CD14-positive monocyte (primary cell): Measurements from ENCODE around the gene GFI1. TPM values are rescaled to one million over a fixed set of nuclear protein-coding genes. Genes with fewer than 3 reads are reported as not detected.

Experiments
- DNase-seq, 3 donors: peaks; one replicate each; pipeline ENCODE4 v3.0.0-alpha.2; 2011 to 2022
- H2AFZ ChIP-seq: 2 replicates; pipeline ENCODE4 v1.6.0; 2012; ENCODE audit warnings: mild to moderate bottlenecking, low read depth, low read length, inconsistent platforms; ENCODE audit not compliant: insufficient read depth, poor library complexity, severe bottlenecking
- H3K27ac ChIP-seq, 2 donors: 1 replicate in 1 of 2; 2 replicates in 1 of 2; pipeline ENCODE4 v1.5.1; 2012 to 2013; ENCODE audit warnings: low read length in 2 of 2, control low read depth in 1 of 2, inconsistent platforms in 1 of 2, low read depth in 1 of 2, mild to moderate bottlenecking in 1 of 2
- H3K27me3 ChIP-seq, 2 donors: one replicate each; pipeline versions ENCODE4 v1.6.0 to v1.6.1; 2011 to 2013; ENCODE audit warnings: low read length in 2 of 2; ENCODE audit not compliant: control insufficient read depth in 2 of 2, insufficient read depth in 2 of 2
- H3K36me3 ChIP-seq, 2 donors: replicated peaks in 1 of 2; 1 replicate in 1 of 2; 2 replicates in 1 of 2; pipeline versions ENCODE4 v1.5.1 to v1.6.1; 2012 to 2013; ENCODE audit warnings: low read length in 2 of 2, control low read depth in 1 of 2, inconsistent platforms in 1 of 2, mild to moderate bottlenecking in 1 of 2; ENCODE audit not compliant: insufficient read depth in 2 of 2, control insufficient read depth in 1 of 2
- H3K4me1 ChIP-seq, 2 donors: 1 replicate in 1 of 2; 2 replicates in 1 of 2; pipeline versions ENCODE4 v1.5.1 to v1.6.1; 2012 to 2013; ENCODE audit warnings: low read length in 2 of 2, control low read depth in 1 of 2, inconsistent platforms in 1 of 2, mild to moderate bottlenecking in 1 of 2, moderate library complexity in 1 of 2; ENCODE audit not compliant: insufficient read depth in 2 of 2, control insufficient read depth in 1 of 2
- H3K4me2 ChIP-seq: replicated peaks from 2 replicates; pipeline ENCODE3; 2012; ENCODE audit warnings: low read length, moderate library complexity, mild to moderate bottlenecking; ENCODE audit not compliant: poor library complexity, severe bottlenecking; ENCODE audit errors: extremely low read depth
- H3K4me3 ChIP-seq, 3 experiments: fragments of 200-600 bp in 1 of 3; sonication (generic) in 1 of 3; replicated peaks in 1 of 3; 1 replicate in 2 of 3; 2 replicates in 1 of 3; pipeline ENCODE4 v1.5.1; 2011 to 2013; ENCODE audit warnings: low read length in 3 of 3, mild to moderate bottlenecking in 3 of 3, control low read depth in 2 of 3, low read depth in 2 of 3, inconsistent platforms in 1 of 3, moderate library complexity in 1 of 3
- H3K79me2 ChIP-seq: 2 replicates; pipeline ENCODE4 v1.6.0; 2012; ENCODE audit warnings: mild to moderate bottlenecking, control low read depth, inconsistent platforms, low read length, moderate library complexity; ENCODE audit not compliant: insufficient read depth
- H3K9ac ChIP-seq: 2 replicates; pipeline ENCODE4 v1.6.0; 2017; ENCODE audit warnings: low read length, mild to moderate bottlenecking; ENCODE audit not compliant: insufficient read depth, poor library complexity, severe bottlenecking
- H3K9me3 ChIP-seq, 2 donors: replicated peaks in 1 of 2; 1 replicate in 1 of 2; 2 replicates in 1 of 2; pipeline versions ENCODE4 v1.5.1 to v1.6.1; 2012 to 2013; ENCODE audit warnings: low read length in 2 of 2, control low read depth in 1 of 2; ENCODE audit not compliant: control insufficient read depth in 1 of 2, insufficient read depth in 1 of 2
- H4K20me1 ChIP-seq: 2 replicates; pipeline ENCODE4 v1.6.0; 2012; ENCODE audit warnings: mild to moderate bottlenecking, low read length, control low read depth, moderate library complexity; ENCODE audit not compliant: insufficient read depth
- H3K27ac Mint-ChIP-seq, 7 donors: one replicate each; pipeline ENCODE4 v1.8.0; 2020; ENCODE audit warnings: mild to moderate bottlenecking in 7 of 7, mixed read lengths in 7 of 7, moderate library complexity in 6 of 7, inconsistent platforms in 2 of 7
- H3K27me3 Mint-ChIP-seq, 3 donors: one replicate each; pipeline ENCODE4 v1.8.0; 2021 to 2022; ENCODE audit warnings: low read depth in 3 of 3, mild to moderate bottlenecking in 3 of 3, mixed read lengths in 3 of 3, moderate library complexity in 3 of 3, inconsistent platforms in 1 of 3
- H3K36me3 Mint-ChIP-seq, 2 donors: one replicate each; pipeline ENCODE4 v1.8.0; 2020; ENCODE audit warnings: mixed read lengths in 2 of 2, inconsistent platforms in 1 of 2, mild to moderate bottlenecking in 1 of 2
- H3K4me1 Mint-ChIP-seq: one replicate; pipeline ENCODE4 v1.8.0; 2020; ENCODE audit warnings: mild to moderate bottlenecking, mixed read lengths
- H3K4me3 Mint-ChIP-seq, 2 donors: one replicate each; pipeline ENCODE4 v1.8.0; 2020; ENCODE audit warnings: mild to moderate bottlenecking in 2 of 2, mixed read lengths in 2 of 2, moderate library complexity in 1 of 2
- H3K9me3 Mint-ChIP-seq, 7 donors: one replicate each; pipeline ENCODE4 v1.8.0; 2020 to 2022; ENCODE audit warnings: mixed read lengths in 7 of 7, mild to moderate bottlenecking in 6 of 7, moderate library complexity in 6 of 7, inconsistent platforms in 2 of 7
- WGBS: methylation state at CpG from one replicate; pipeline ENCODE4 v1.1.5; 2013; ENCODE audit warnings: missing lambda C conversion rate; ENCODE audit not compliant: insufficient coverage; 5-methylcytosine and 5-hydroxymethylcytosine counted together
- intact Hi-C, 2 donors: fragments of 100-400 bp; cut with micrococcal nuclease; formaldehyde crosslinking; loops; one replicate each; pipeline versions ENCODE4 v1.15.0 to v1.15.1; 2023
- polyA plus RNA-seq, 3 donors: library from polyadenylated mRNA; depleted of rRNA in 1 of 3; unstranded in 2 of 3; stranded (reverse) in 1 of 3; fragments of 300-500 nt in 2 of 3; fragments of >200 nt in 1 of 3; fragmentation: Illumina TruSeq in 2 of 3; gene quantifications; 1 replicate in 2 of 3; 2 replicates in 1 of 3; pipeline ENCODE4 v1.2.3, GENCODE V29; 2012 to 2021
- TF ChIP-seq, protein P1 (sequence below): fragments of 200-600 bp; IDR thresholded peaks from one replicate; pipeline ENCODE4 v1.8.0; 2022; ENCODE audit warnings: antibody characterized with exemption, mild to moderate bottlenecking

GFI1 gene
- polyA plus RNA-seq, 3 donors: 0.35 TPM; not detected in 2

DNA sequence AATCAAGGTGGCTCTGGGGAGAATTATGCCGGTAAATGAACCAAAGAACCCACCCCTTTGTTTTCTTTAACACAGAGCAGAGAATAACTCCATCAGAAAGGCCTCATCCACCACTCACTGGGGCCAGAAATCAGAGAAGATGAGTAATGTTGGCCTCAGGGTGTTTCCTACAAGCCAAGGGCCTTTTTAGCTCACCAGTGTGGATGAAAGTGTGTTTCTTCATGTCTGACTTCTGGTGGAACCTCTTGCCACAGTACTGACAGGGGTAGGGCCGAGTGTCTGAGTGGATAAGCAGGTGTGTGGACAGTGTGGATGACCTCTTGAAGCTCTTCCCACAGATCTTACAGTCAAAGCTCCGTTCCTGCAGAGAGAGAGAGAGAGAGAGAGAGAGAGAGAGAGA, 8.3 kb downstream of the GFI1 start:
- peaks cover 0 to 12% of the 10 kb centered on the region in 2 donors for H3K27me3 ChIP-seq
- H3K4me3 ChIP-seq: no peak overlapping the region
- H3K4me1 ChIP-seq: peaks cover 26 to 29% of the 10 kb centered on the region in 2 donors
- 100% methylated on average over 1 of the region's 3 CpGs for WGBS
- Mint-ChIP-seq H3K9me3 (peaks cover 0 to 7% (median 3%) of the 10 kb centered on the region in 7 donors), H3K4me3 (no peak overlapping the region), H3K27ac (no peak overlapping the region), H3K27me3 (peaks cover 13 to 22% (median 15%) of the 10 kb centered on the region in 3 donors), H3K4me1 (peaks cover 41% of the 10 kb centered on the region), H3K36me3 (peaks cover 3 to 16% of the 10 kb centered on the region in 2 donors)
- TF ChIP-seq, protein P1, sequence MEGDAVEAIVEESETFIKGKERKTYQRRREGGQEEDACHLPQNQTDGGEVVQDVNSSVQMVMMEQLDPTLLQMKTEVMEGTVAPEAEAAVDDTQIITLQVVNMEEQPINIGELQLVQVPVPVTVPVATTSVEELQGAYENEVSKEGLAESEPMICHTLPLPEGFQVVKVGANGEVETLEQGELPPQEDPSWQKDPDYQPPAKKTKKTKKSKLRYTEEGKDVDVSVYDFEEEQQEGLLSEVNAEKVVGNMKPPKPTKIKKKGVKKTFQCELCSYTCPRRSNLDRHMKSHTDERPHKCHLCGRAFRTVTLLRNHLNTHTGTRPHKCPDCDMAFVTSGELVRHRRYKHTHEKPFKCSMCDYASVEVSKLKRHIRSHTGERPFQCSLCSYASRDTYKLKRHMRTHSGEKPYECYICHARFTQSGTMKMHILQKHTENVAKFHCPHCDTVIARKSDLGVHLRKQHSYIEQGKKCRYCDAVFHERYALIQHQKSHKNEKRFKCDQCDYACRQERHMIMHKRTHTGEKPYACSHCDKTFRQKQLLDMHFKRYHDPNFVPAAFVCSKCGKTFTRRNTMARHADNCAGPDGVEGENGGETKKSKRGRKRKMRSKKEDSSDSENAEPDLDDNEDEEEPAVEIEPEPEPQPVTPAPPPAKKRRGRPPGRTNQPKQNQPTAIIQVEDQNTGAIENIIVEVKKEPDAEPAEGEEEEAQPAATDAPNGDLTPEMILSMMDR: no peak
- H3K4me2 ChIP-seq: no peak overlapping the region
- H3K27ac ChIP-seq: no peak overlapping the region
- intact Hi-C loops: no loop called here
- H2AFZ ChIP-seq: no peak overlapping the region
- H3K9ac ChIP-seq: no peak overlapping the region
- no peaks in the 10 kb centered on the region for H4K20me1 ChIP-seq
- peaks cover 25% of the 10 kb centered on the region for H3K79me2 ChIP-seq
- no peaks in the 10 kb centered on the region for H3K9me3 ChIP-seq
- DNase-seq: no peak
- no peaks in the 10 kb centered on the region for H3K36me3 ChIP-seq

DNA sequence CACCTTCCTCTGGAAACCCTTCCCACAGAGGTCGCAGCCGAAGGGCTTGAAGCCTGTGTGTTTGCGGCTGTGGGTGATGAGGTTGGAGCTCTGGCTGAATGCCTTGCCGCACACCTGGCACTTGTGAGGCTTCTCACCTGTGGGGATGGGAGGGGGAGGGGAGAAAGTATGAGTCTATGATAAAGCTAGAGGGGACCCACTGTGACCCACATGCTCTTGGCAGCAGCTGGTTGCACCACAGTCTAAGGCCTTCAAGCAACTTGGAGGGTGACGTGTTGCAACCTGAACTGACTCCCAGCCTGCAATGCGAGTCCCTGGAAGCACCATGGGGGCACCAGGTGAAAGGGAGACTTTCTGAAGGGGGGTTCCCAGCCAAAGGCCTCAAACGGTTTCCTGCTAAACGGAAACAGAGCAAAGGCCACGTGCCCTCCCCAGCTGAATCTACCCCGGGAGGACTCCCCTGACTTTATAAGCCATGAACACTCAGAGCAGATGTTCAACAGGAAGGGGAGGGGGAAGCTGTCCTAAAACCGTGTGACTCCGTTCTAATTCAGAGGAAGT, 10.6 kb downstream of the GFI1 start:
- H3K27ac ChIP-seq: peak overlapping the region in 1 of 2 donors; percentile 37
- no peaks in the 10 kb centered on the region for H3K36me3 ChIP-seq
- no peaks in the 10 kb centered on the region for H4K20me1 ChIP-seq
- Mint-ChIP-seq H3K9me3 (peaks cover 0 to 4% (median 1%) of the 10 kb centered on the region in 7 donors), H3K36me3 (peaks cover 3 to 16% of the 10 kb centered on the region in 2 donors), H3K27ac (peak overlapping the region in 5 of 7 donors; percentile 13 to 68 (median 38)), H3K4me1 (peaks cover 25% of the 10 kb centered on the region), H3K4me3 (peak overlapping the region; percentile 57 to 67), H3K27me3 (peaks cover 0 to 4% (median 0%) of the 10 kb centered on the region in 3 donors)
- peak in 1 of 3 donors; percentile 24 for DNase-seq
- H3K4me2 ChIP-seq: peak overlapping the region; percentile 59
- H3K9ac ChIP-seq: no peak overlapping the region
- H3K4me3 ChIP-seq: peak overlapping the region in 1 of 3 experiments; percentile 57
- intact Hi-C loops: no loop called here
- peak overlapping the region; percentile 72 for H2AFZ ChIP-seq
- WGBS: 54% methylated on average over 7 of the region's 12 CpGs
- H3K27me3 ChIP-seq: no peaks in the 10 kb centered on the region
- H3K4me1 ChIP-seq: peaks cover 10 to 12% of the 10 kb centered on the region in 2 donors
- TF ChIP-seq, protein P1: no peak
- peaks cover 3% of the 10 kb centered on the region for H3K79me2 ChIP-seq
- no peaks in the 10 kb centered on the region for H3K9me3 ChIP-seq
